Ascending aorta (tissue), 2 donors: ENCODE data around the gene IGFBP6. TPM values are rescaled to one million over a fixed set of nuclear protein-coding genes. Genes with fewer than 3 reads are reported as not detected.
A peak's percentile ranks its signal among the peaks of the same experiment; 100 is the strongest.

Source experiments
- DNase-seq, 2 donors: peaks; one replicate each; pipeline ENCODE4 v3.0.0-alpha.2; 2019; ENCODE audit warnings: low spot score in 2 of 2
- H3K27ac ChIP-seq, 2 donors: fragments of 200-600 bp; sonication (generic); one replicate each; pipeline ENCODE4 v1.5.1; 2016 to 2017; ENCODE audit warnings: mild to moderate bottlenecking in 1 of 2
- H3K27me3 ChIP-seq: fragments of 200-600 bp; sonication (generic); one replicate; pipeline ENCODE4 v1.5.1; 2017
- H3K36me3 ChIP-seq, 2 donors: fragments of 200-600 bp; sonication (generic); one replicate each; pipeline ENCODE4 v1.5.1; 2016
- H3K4me1 ChIP-seq, 2 donors: fragments of 200-600 bp; sonication (generic); one replicate each; pipeline ENCODE4 v1.5.1; 2016 to 2017; ENCODE audit warnings: mild to moderate bottlenecking in 1 of 2
- H3K4me3 ChIP-seq, 2 donors: fragments of 200-600 bp; sonication (generic); one replicate each; pipeline ENCODE4 v1.5.1; 2016 to 2017; ENCODE audit warnings: mild to moderate bottlenecking in 1 of 2
- H3K9me3 ChIP-seq, 2 donors: fragments of 200-600 bp; sonication (generic); one replicate each; pipeline ENCODE4 v1.5.1; 2016
- intact Hi-C: fragments of 100-400 bp; cut with DNase I; formaldehyde crosslinking; loops from one replicate; pipeline ENCODE4 v1.15.1; 2023
- total RNA-seq: library from RNA; depleted of rRNA; stranded (reverse); fragments of >200 nt; gene quantifications from one replicate; pipeline ENCODE4 v1.1.0, GENCODE V29; 2016
- TF ChIP-seq, protein P1 (sequence below), 3 experiments: fragments of 200-600 bp in 2 of 3; fragments of 450-650 bp in 1 of 3; sonication (generic) in 2 of 3; IDR thresholded peaks; one replicate each; pipeline ENCODE4 v1.5.1; 2016 to 2019; ENCODE audit warnings: antibody characterized with exemption in 3 of 3, mild to moderate bottlenecking in 1 of 3, moderate library complexity in 1 of 3

IGFBP6 gene
- total RNA-seq, 1 donor from 2014 or later = 1,664 TPM

GRCh38 chr12:53050426-53051057 lies 46.9 kb upstream of the IGFBP6 start:
- Histone ChIP-seq H3K4me3 (peak overlapping the region; percentile 75 to 84), H3K27ac (peak overlapping the region; percentile 98 to 99), H3K27me3 (no peaks in the 10 kb centered on the region), H3K9me3 (no peaks in the 10 kb centered on the region), H3K36me3 (peaks cover 3 to 20% of the 10 kb centered on the region in 2 donors), H3K4me1 (peaks cover 3 to 45% of the 10 kb centered on the region in 2 donors)
- intact Hi-C loops = no loop called here
- peak in 1 of 2 donors; percentile 63 for DNase-seq
- TF ChIP-seq, protein P1, sequence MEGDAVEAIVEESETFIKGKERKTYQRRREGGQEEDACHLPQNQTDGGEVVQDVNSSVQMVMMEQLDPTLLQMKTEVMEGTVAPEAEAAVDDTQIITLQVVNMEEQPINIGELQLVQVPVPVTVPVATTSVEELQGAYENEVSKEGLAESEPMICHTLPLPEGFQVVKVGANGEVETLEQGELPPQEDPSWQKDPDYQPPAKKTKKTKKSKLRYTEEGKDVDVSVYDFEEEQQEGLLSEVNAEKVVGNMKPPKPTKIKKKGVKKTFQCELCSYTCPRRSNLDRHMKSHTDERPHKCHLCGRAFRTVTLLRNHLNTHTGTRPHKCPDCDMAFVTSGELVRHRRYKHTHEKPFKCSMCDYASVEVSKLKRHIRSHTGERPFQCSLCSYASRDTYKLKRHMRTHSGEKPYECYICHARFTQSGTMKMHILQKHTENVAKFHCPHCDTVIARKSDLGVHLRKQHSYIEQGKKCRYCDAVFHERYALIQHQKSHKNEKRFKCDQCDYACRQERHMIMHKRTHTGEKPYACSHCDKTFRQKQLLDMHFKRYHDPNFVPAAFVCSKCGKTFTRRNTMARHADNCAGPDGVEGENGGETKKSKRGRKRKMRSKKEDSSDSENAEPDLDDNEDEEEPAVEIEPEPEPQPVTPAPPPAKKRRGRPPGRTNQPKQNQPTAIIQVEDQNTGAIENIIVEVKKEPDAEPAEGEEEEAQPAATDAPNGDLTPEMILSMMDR (IDR thresholded peaks at IDR 0.05) = no peak

- intact Hi-C loops = no loop called here
- Histone ChIP-seq H3K27ac (peak overlapping the region; percentile 98 to 99), H3K4me1 (peaks cover 3 to 48% of the 10 kb centered on the region in 2 donors), H3K36me3 (peaks cover 11 to 27% of the 10 kb centered on the region in 2 donors), H3K27me3 (no peaks in the 10 kb centered on the region), H3K9me3 (no peaks in the 10 kb centered on the region), H3K4me3 (peak overlapping the region; percentile 75 to 84)
- DNase-seq = peak in 1 of 2 donors; percentile 87
- TF ChIP-seq, protein P1 (IDR thresholded peaks at IDR 0.05) = peak in 2 of 3 experiments; percentile 7 to 26
Measured at GRCh38 chr12:53051058-53051880, 46.2 kb upstream of the IGFBP6 start.

GRCh38 chr12:53051881-53052412 lies 45.5 kb upstream of the IGFBP6 start:
- intact Hi-C loops = no loop called here
- TF ChIP-seq, protein P1 (IDR thresholded peaks at IDR 0.05) = no peak
- Histone ChIP-seq H3K9me3 (no peaks in the 10 kb centered on the region), H3K27me3 (no peaks in the 10 kb centered on the region), H3K36me3 (peaks cover 14 to 32% of the 10 kb centered on the region in 2 donors), H3K4me1 (peaks cover 3 to 48% of the 10 kb centered on the region in 2 donors), H3K27ac (peak overlapping the region; percentile 98 to 99), H3K4me3 (peak overlapping the region; percentile 75 to 84)
- DNase-seq = no peak

- peaks cover 19 to 39% of the 10 kb centered on the region in 2 donors for H3K36me3 ChIP-seq
- H3K9me3 ChIP-seq = no peaks in the 10 kb centered on the region
- H3K4me1 ChIP-seq = peaks cover 3 to 48% of the 10 kb centered on the region in 2 donors
- TF ChIP-seq, protein P1 (IDR thresholded peaks at IDR 0.05) = no peak
- peak overlapping the region; percentile 75 to 84 for H3K4me3 ChIP-seq
- peak in 1 of 2 donors; percentile 92 for DNase-seq
- peak overlapping the region; percentile 98 to 99 for H3K27ac ChIP-seq
- intact Hi-C loops = no loop called here
- H3K27me3 ChIP-seq = no peaks in the 10 kb centered on the region
Measured at GRCh38 chr12:53052419-53053217, 44.8 kb upstream of the IGFBP6 start.
